ENCODE results near the gene PLCD3. TPM values are rescaled to one million over a fixed set of nuclear protein-coding genes. Genes with fewer than 3 reads are reported as not detected.

Gene PLCD3
- total RNA-seq, 2 experiments from 2014 or later: 3.0 to 4.1 TPM

DNA sequence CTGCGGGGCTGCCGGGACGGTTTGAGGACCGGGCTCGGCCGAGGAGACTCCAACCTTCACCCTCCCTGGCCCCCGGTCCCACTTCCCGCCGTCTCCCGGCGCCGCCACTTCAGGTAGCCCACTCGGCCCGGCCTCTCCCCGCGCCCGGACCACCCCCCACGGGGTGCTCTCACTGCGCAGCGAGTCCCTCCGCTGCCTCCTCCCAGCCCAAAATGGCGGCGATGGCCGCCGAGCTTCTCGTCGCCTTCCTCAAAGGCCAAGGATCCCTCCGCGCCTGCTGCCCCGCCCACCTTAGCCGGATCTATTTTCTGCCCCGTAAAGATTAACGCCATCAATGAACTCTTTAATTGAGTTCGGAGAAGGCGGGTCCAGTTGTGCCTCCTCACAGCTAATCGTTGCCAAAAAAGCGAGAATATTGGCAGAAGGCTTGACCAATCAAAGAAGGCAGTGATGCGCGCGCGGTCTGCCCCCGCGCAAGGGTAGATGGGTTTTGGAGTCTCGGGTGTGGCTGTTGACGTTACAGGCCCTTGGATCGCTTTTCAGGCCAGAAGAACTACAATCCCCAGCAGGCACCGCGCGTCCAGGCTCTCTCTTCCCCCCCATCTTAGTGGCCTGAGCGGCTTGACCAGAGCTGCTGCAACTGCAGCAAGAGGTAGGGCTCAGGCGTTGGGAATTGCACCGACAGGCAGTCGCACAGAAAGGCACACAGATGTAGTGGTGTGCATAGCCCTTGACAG lies 29.1 kb upstream of the PLCD3 start, which contains the start of gene HEXIM2:
Gene HEXIM2, plus strand, starts transcription at position 588 of the 737 bp plus-strand sequence. CDS start 919 bp downstream, outside the sequence.
- H3K4me1 Mint-ChIP-seq: peaks cover 39% of the 10 kb centered on the region
- ChIA-PET POLR2A (interaction anchor here (0.9 to 2.8 kb wide), 4 partner anchors 10 to 43 kb away, joined by 3 to 24 read pairs (median 7); partner anchors contain the start of gene HEXIM1), CTCF (interaction anchor here (0.9 to 9.4 kb wide), 9 partner anchors 10 to 156 kb away, joined by 3 to 154 read pairs (median 7); partner anchors contain the start of genes ACBD4, HEXIM1 and MAP3K14)
- H3K4me3 Mint-ChIP-seq: peak within 1 kb of the TSS; percentile 99
- H3K9me3 Mint-ChIP-seq: no peaks in the 10 kb centered on the region
- peak within 1 kb of the TSS; percentile 96 for H3K27ac Mint-ChIP-seq
- no peaks in the 10 kb centered on the region for H3K27me3 Mint-ChIP-seq
- peaks cover 21% of the 10 kb centered on the region for H3K36me3 Mint-ChIP-seq (ENCODE audit: low read depth)
- peak; percentile 98 for DNase-seq

DNA sequence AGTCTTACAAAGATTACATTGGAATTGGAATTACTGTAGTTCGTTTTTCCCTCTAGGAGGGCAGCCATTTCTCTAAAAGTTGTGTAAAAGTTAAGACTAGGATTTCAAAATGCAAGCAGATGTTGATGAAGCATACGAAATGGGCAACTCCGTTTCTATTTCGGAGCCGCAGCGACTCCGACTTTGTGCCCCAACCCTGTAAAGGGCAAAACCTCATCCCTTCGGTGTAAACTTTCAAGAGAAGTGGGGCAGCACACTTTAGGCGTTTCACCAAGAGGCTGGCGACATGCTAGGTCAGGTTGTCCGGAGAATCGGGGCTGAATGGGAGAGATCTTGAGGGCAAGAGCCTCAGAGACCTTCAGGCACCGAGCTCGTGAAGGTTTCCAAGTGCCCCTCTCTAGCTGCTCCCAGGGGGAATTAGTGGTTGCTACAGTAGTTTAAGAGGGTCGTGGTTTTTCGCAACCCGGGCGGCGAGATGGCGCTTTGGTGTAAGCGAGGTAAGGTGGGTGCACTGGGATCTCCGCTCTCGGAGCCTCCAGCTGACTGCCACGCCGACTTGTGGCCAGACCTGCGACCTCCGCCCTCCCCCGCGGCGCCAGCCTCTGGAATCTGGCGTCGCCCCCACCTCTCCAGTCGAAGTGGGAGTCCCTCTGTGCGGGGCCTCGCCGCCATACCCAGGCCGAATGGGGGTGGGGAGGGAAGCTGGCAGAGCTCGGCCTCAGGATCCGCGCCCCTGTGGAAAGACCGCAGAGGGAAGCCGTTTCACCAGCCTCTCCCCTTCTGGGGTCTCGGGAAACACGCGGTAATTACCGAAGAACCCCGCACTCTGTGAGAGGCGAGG lies 28.4 kb upstream of the PLCD3 start:
- ChIA-PET CTCF (interaction anchor here (0.9 to 9.4 kb wide), 9 partner anchors 10 to 157 kb away, joined by 3 to 154 read pairs (median 7); partner anchors contain the start of genes ACBD4, HEXIM1 and MAP3K14), POLR2A (interaction anchor here (1.0 to 2.8 kb wide), 3 partner anchors 9 to 12 kb away, joined by 7 to 24 read pairs (median 7); partner anchors contain the start of gene HEXIM1)
- H3K9me3 Mint-ChIP-seq: no peaks in the 10 kb centered on the region
- H3K4me3 Mint-ChIP-seq: peak overlapping the region; percentile 99
- peaks cover 42% of the 10 kb centered on the region for H3K4me1 Mint-ChIP-seq
- H3K36me3 Mint-ChIP-seq (ENCODE audit: low read depth): peaks cover 25% of the 10 kb centered on the region
- no peaks in the 10 kb centered on the region for H3K27me3 Mint-ChIP-seq
- peak overlapping the region; percentile 96 for H3K27ac Mint-ChIP-seq
- DNase-seq: peak; percentile 44

DNA sequence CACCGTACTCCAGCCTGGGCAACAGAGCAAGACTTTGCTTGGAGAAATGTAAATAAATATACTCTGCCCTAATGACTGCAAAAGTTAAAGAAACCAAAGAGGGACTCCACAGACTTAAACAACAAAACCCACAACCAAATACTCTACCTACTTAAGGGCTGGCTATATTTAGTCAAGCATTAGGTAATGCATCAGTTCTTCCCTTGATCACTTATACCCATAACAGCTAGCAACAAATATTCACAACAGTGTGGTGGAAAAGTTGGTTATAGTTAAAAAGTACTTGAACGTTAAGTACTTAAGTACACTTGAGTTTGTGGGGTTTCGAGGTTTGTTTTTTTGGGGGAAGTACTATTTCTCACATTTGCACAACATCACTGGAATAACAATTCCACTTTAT lies 23.9 kb upstream of the PLCD3 start:
- no peak for DNase-seq
- H3K9me3 Mint-ChIP-seq: no peaks in the 10 kb centered on the region
- H3K4me1 Mint-ChIP-seq: peaks cover 35% of the 10 kb centered on the region
- H3K4me3 Mint-ChIP-seq: no peak overlapping the region
- peaks cover 23% of the 10 kb centered on the region for H3K36me3 Mint-ChIP-seq (ENCODE audit: low read depth)
- ChIA-PET POLR2A (no interaction called here), CTCF (interaction anchor here (11.0 kb wide), 1 partner anchor 20 kb away, joined by 203 read pairs; the partner anchor contains the start of gene ACBD4)
- no peaks in the 10 kb centered on the region for H3K27me3 Mint-ChIP-seq
- no peak overlapping the region for H3K27ac Mint-ChIP-seq

DNA sequence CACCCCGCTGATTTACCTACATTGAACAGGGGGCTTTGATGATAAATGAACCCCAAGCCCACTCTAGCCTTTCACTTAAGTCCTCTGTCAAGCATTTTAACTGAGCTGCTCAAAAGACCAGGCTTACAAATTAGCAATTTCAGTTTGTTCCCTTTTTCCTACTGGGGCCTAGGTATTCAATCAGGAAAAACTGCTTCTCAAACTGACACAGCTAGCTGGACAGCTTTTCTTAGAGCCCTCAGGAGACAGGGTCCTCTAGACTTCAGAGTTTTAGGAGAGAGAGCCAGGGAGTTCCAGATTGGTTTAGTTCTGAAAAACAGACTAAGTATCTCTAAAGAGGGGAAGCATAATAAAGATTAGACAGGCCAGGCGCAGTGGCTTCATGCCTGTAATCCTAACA lies 23.2 kb upstream of the PLCD3 start:
- Mint-ChIP-seq H3K27ac (no peak overlapping the region), H3K36me3 (ENCODE audit: low read depth) (peaks cover 21% of the 10 kb centered on the region), H3K27me3 (no peaks in the 10 kb centered on the region), H3K9me3 (no peaks in the 10 kb centered on the region), H3K4me3 (no peak overlapping the region), H3K4me1 (peaks cover 42% of the 10 kb centered on the region)
- POLR2A ChIA-PET: no interaction called here
- no peak for DNase-seq
- CTCF ChIA-PET: interaction anchor here (0.6 to 11.0 kb wide), 4 partner anchors 19 to 234 kb away, joined by 3 to 203 read pairs (median 4); partner anchors contain the start of gene ACBD4

DNA sequence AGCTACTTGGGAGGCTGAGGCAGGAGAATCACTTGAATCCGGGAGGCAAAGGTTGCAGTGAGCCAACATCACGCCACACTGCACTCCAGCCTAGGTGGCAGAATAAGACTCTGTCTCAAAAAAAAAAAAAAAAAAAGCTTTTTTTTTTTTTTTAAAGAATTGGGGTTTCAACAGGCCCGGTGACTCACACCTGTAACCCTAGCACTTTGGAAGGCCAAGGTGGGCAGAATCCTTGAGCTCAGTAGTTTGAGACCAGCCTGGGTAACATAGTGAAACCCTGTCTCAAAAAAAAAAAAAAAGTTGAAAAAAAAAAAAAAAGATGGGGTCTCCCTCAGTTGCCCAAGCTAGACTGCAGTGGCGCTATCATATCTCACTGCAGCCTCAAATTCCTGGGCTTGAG lies 22.7 kb upstream of the PLCD3 start:
- Mint-ChIP-seq H3K9me3 (no peaks in the 10 kb centered on the region), H3K36me3 (ENCODE audit: low read depth) (peaks cover 20% of the 10 kb centered on the region), H3K27me3 (no peaks in the 10 kb centered on the region), H3K27ac (no peak overlapping the region), H3K4me1 (peaks cover 44% of the 10 kb centered on the region), H3K4me3 (no peak overlapping the region)
- no peak for DNase-seq
- CTCF ChIA-PET: interaction anchor here (0.6 to 11.0 kb wide), 6 partner anchors 14 to 518 kb away, joined by 3 to 203 read pairs (median 4); partner anchors contain the start of gene ACBD4
- POLR2A ChIA-PET: no interaction called here

DNA sequence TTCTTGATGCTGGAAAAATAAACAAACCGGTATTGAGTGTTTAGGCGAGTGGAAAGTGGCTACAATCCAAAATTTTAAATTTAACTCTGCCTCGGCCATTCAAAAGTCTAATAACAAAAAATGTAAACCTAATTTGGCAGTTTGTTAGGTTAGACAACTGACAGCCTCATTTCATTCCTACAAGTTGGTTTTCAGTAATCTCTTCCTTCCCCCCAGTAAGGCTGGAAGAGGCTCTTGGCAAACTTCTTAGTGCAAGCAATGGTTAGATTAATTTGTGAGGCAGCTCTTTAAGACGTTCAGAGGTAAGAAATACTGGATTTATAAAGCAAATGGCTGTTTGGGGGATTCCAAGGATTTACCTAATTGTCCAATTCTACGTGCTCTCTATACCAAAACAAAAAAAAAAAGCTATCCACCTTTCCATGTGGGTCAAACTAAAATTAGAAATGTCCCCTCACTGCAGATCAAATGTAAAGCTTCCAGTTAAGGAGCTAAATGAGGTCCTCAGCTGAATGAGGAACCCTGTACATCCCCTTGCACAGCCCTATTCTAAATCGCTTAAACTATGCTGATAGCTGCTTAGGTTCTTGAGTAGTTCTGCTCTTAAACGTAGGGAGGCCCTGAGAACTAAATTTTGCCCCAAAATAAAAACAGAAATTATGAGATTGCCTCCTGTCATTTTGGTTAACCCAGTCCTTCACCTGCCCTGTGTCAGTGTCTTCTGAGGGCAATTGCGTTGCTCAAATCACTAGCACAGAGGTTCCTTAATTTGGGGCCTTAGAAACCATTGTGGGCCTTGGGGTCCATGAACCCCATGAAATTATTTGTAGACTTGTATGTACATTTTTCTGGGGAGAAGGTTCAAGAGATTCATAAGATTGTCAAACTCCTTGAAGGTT lies 18.8 kb upstream of the PLCD3 start:
- no peak for DNase-seq
- no peaks in the 10 kb centered on the region for H3K27me3 Mint-ChIP-seq
- peaks cover 44% of the 10 kb centered on the region for H3K4me1 Mint-ChIP-seq
- H3K9me3 Mint-ChIP-seq: no peaks in the 10 kb centered on the region
- CTCF ChIA-PET: interaction anchor here (0.6 to 11.0 kb wide), 15 partner anchors 10 to 1205 kb away, joined by 3 to 203 read pairs (median 3); partner anchors contain the start of genes ACBD4 and HEXIM2
- H3K27ac Mint-ChIP-seq: peak overlapping the region; percentile 82
- H3K36me3 Mint-ChIP-seq (ENCODE audit: low read depth): peaks cover 17% of the 10 kb centered on the region
- POLR2A ChIA-PET: interaction anchor here (1.7 kb wide), 1 partner anchor 10 kb away, joined by 7 read pairs; the partner anchor contains the start of gene HEXIM2
- H3K4me3 Mint-ChIP-seq: peak overlapping the region; percentile 98

DNA sequence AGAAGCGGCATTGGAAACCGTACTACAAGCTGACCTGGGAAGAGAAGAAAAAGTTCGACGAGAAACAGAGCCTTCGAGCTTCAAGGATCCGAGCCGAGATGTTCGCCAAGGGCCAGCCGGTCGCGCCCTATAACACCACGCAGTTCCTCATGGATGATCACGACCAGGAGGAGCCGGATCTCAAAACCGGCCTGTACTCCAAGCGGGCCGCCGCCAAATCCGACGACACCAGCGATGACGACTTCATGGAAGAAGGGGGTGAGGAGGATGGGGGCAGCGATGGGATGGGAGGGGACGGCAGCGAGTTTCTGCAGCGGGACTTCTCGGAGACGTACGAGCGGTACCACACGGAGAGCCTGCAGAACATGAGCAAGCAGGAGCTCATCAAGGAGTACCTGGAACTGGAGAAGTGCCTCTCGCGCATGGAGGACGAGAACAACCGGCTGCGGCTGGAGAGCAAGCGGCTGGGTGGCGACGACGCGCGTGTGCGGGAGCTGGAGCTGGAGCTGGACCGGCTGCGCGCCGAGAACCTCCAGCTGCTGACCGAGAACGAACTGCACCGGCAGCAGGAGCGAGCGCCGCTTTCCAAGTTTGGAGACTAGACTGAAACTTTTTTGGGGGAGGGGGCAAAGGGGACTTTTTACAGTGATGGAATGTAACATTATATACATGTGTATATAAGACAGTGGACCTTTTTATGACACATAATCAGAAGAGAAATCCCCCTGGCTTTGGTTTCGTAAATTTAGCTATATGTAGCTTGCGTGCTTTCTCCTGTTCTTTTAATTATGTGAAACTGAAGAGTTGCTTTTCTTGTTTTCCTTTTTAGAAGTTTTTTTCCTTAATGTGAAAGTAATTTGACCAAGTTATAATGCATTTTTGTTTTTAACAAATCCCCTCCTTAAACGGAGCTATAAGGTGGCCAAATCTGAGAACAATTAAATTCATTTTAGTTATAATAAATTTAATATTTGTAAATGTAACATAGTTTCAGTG lies 17.7 kb upstream of the PLCD3 start:
- H3K27ac Mint-ChIP-seq: peak overlapping the region; percentile 100
- no peaks in the 10 kb centered on the region for H3K9me3 Mint-ChIP-seq
- peak overlapping the region; percentile 98 for H3K4me3 Mint-ChIP-seq
- no peaks in the 10 kb centered on the region for H3K27me3 Mint-ChIP-seq
- peak; percentile 43 for DNase-seq
- CTCF ChIA-PET: interaction anchor here (0.6 to 11.0 kb wide), 26 partner anchors 11 to 263 kb away, joined by 3 to 203 read pairs (median 5); partner anchors contain the start of genes ACBD4, FMNL1, HEXIM2 and PLCD3
- peaks cover 15% of the 10 kb centered on the region for H3K36me3 Mint-ChIP-seq (ENCODE audit: low read depth)
- POLR2A ChIA-PET: interaction anchor here (1.6 to 2.4 kb wide), 2 partner anchors 11 to 48 kb away, joined by 7 to 24 read pairs; partner anchors contain the start of gene HEXIM2
- peaks cover 49% of the 10 kb centered on the region for H3K4me1 Mint-ChIP-seq

DNA sequence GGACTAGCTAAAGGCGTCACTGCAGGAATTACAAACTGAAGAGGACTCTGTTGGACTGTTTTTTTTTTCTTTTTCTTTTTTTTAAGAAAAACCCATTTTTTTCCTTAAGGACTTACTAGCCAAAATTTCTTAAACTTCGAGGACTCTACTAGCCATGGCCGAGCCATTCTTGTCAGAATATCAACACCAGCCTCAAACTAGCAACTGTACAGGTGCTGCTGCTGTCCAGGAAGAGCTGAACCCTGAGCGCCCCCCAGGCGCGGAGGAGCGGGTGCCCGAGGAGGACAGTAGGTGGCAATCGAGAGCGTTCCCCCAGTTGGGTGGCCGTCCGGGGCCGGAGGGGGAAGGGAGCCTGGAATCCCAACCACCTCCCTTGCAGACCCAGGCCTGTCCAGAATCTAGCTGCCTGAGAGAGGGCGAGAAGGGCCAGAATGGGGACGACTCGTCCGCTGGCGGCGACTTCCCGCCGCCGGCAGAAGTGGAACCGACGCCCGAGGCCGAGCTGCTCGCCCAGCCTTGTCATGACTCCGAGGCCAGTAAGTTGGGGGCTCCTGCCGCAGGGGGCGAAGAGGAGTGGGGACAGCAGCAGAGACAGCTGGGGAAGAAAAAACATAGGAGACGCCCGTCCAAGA lies 16.8 kb upstream of the PLCD3 start:
- Mint-ChIP-seq H3K4me1 (peaks cover 50% of the 10 kb centered on the region), H3K9me3 (no peaks in the 10 kb centered on the region), H3K27me3 (no peaks in the 10 kb centered on the region), H3K4me3 (peak overlapping the region; percentile 98), H3K36me3 (ENCODE audit: low read depth) (peaks cover 15% of the 10 kb centered on the region), H3K27ac (peak overlapping the region; percentile 100)
- DNase-seq: peak; percentile 80
- ChIA-PET CTCF (interaction anchor here (0.6 to 11.0 kb wide), 35 partner anchors 10 to 263 kb away, joined by 3 to 203 read pairs (median 4); partner anchors contain the start of genes ACBD4, EFTUD2, FMNL1 and HEXIM2), POLR2A (interaction anchor here (0.5 to 2.4 kb wide), 7 partner anchors 12 to 1091 kb away, joined by 3 to 24 read pairs (median 5); partner anchors contain the start of genes ACBD4 and HEXIM2)

DNA sequence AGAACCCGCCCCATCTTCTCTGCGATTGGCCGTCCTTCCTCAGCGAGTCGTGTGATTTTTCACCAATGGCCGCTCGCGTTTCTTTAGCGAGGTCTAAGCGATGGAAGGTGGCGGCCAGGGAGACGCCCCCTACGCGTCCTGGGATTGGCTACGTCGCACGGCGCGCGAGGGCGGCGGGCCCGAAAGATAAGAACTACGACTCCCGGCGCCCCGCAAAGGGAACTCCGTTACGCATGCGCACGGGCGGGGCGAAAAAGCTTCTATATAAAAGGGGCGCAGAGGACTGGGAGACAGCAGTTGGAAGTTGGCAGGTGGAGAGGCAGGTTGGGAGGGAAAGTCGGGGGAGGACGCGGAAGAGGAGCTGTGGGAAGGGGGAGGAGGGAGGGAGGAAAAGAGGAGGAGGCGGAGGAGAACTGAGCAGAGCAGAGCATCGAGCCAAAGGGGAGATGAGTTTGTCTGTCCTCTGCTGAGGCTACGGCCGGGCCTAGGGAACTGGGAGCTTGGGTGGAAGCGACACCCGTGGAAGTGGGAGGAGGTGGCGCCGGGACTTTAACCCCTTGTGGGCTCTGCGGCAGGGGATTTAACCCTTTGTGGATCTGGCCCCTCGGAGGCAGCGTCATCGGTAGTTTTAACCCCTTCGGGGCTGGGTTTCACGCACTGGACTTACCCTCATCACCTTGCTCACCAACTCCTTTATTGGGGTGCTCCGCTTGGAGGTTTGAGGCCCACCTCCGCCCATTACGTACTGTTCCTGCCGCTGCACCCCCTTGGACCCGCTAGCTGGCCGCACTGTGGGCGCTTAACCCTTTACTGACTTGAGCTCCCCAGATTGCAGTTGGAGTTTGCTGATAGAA lies 16.1 kb upstream of the PLCD3 start, which contains the start of gene HEXIM1:
Gene HEXIM1, plus strand, starts transcription at position 293 of the 854 bp plus-strand sequence. CDS start 716 bp downstream, outside the sequence.
- peaks cover 56% of the 10 kb centered on the region for H3K4me1 Mint-ChIP-seq
- ChIA-PET CTCF (interaction anchor here (0.6 to 11.0 kb wide), 29 partner anchors 9 to 264 kb away, joined by 3 to 203 read pairs (median 4); partner anchors contain the start of genes ACBD4, EFTUD2, FMNL1 and HEXIM2), POLR2A (interaction anchor here (0.7 to 2.4 kb wide), 9 partner anchors 10 to 856 kb away, joined by 3 to 24 read pairs (median 4); partner anchors contain the start of genes ACBD4 and HEXIM2)
- peak within 1 kb of the TSS; percentile 100 for H3K27ac Mint-ChIP-seq
- H3K27me3 Mint-ChIP-seq: no peaks in the 10 kb centered on the region
- H3K4me3 Mint-ChIP-seq: peak within 1 kb of the TSS; percentile 98
- peaks cover 15% of the 10 kb centered on the region for H3K36me3 Mint-ChIP-seq (ENCODE audit: low read depth)
- H3K9me3 Mint-ChIP-seq: no peaks in the 10 kb centered on the region
- peak; percentile 99 for DNase-seq
